OCI-M2 (cell line): Measurements from ENCODE around the gene ZCRB1.
"Not testable (repeated sequence)": the region's sequence is repeated elsewhere in the genome, so short reads cannot be mapped to it uniquely, and the experiment has no call there.

ENCODE experiments used
- DNase-seq: peaks from one replicate; lab custom pipeline; 2025; ENCODE audit not compliant: unreplicated experiment; lab: John Stamatoyannopoulos, UW

Gene ZCRB1

DNA sequence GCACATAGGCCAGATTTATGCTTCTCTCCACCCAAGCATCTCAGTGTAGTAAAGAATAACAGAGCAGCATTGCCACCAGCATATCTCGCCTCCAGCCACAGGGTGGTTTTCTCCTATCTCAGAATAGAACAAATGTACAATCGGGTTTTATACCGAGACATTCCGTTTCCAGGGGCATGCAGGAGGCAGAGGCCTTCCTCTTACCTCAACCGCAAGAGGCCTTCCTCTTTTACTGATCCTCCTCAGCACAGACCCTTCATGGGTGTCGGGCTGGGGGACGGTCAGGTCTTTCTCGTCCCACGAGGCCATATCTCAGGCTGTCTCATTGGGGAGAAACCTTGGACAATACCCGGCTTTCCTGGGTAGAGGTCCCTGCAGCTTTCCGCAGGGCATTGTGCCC lies 4.2 kb upstream of the ZCRB1 start:
- DNase-seq = not testable (repeated sequence)

GRCh38 chr12:42327227-42327590 lies 1.3 kb upstream of the ZCRB1 start:
- DNase-seq = no peak

- no peak for DNase-seq
Measured at GRCh38 chr12:42326541-42327226, 790 bp upstream of the ZCRB1 start.

DNA sequence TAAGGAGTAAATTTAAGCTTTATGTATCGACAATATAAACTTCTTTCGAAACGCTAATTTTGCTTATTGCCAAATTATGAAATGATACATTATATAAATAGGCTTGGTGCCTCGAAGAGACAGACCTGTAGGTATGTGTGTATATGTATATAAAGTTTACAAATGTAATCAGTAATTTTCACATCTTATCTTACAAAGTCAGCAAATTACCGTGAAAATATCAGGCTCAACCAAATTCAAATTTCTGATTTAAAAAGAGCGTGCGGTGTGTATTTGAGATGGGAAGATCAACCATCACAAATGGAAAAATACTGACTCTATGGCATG lies 605 bp downstream of the ZCRB1 start:
- no peak for DNase-seq

- no peak for DNase-seq
Measured at GRCh38 chr12:42323856-42324255, 2.0 kb downstream of the ZCRB1 start.

- no peak for DNase-seq
Measured at GRCh38 chr12:42322567-42322966, 3.3 kb downstream of the ZCRB1 start.

- DNase-seq = no peak
Measured at GRCh38 chr12:42320796-42321195, 5.1 kb downstream of the ZCRB1 start.

DNA sequence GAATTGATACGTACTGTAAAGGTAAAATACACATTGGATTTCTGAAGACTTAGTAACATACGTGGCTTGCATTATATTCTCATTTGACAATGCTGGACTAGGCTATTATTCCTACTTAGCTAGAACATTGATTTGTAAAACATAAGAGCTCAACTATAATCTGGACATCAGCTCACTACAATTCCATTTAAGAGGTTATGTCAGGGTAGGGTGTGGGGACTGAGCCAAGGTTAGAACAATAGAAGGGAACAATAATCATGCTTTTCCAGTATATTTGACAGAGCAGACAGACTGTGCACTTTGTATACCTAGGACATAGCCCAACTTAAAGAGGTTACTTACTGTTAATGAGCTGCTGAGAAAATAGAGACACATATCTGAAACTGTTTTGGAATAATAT lies 10.8 kb downstream of the ZCRB1 start:
- DNase-seq = no peak

DNA sequence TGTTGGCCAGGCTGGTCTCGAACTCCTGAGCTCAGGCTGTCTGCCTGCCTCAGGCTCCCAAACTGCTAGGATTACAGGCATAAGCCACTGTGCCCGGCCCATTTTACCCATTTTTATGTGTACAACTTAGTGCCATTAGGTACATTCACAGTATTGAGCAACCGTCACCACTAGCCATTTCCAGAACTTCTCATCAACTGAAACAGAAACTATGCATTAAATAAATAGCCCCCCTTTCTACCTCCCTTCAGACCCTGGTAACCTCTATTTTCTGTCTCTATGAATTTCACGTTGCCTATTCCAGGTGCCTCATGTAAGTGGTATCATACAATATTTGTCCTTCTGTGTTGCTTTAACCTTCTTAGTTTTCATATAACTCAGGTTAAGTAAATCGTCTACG lies 15.9 kb downstream of the ZCRB1 start:
- no peak for DNase-seq

- DNase-seq = no peak
Measured at GRCh38 chr12:42308390-42308789, 17.5 kb downstream of the ZCRB1 start.

DNA sequence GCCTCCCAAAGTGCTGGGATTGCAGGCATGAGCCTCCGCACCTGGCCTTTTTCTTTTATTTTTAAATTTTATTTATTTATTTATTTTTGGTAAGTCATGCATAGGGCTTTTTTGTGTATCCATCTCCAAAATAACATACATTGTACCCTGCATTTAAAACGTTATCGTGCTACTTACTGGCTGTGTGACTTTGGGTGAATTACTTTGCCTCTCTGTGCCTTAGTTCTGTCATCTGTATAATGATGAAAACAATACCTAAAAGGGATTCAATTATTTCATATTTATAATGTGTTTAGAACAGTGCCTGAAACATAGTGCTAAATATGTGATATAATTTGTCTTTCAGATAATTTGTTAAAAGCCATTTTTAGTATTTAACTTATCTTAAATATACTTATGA lies 19.6 kb downstream of the ZCRB1 start:
- no peak for DNase-seq

GRCh38 chr12:42299392-42300308 lies 26.2 kb downstream of the ZCRB1 start:
- no peak for DNase-seq

- no peak for DNase-seq
Measured at GRCh38 chr12:42298887-42299286, 27.0 kb downstream of the ZCRB1 start.

- no peak for DNase-seq
Measured at GRCh38 chr12:42296503-42297109, 29.3 kb downstream of the ZCRB1 start.

- DNase-seq = no peak
Measured at GRCh38 chr12:42291680-42292079, 34.2 kb downstream of the ZCRB1 start.

DNA sequence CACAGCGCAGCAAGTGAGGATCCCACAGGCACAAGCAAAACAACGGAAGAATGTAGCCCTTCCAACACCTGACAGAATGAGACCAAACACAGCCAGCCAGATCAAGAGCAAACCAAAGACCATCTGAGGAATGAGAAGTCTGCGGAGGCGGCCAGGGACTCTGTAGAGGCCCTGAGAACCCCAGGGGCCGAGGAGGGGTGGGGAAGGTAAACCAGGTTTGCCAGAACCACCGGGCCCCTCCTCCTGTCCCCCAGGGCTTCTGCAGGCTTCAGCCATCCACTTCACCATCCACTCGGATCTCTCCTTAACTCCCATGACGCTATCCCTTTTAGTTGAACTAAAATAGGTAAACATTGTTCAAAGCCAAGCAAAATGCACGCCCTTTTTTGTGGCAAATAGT lies 37.4 kb downstream of the ZCRB1 start:
- DNase-seq = no peak

DNA sequence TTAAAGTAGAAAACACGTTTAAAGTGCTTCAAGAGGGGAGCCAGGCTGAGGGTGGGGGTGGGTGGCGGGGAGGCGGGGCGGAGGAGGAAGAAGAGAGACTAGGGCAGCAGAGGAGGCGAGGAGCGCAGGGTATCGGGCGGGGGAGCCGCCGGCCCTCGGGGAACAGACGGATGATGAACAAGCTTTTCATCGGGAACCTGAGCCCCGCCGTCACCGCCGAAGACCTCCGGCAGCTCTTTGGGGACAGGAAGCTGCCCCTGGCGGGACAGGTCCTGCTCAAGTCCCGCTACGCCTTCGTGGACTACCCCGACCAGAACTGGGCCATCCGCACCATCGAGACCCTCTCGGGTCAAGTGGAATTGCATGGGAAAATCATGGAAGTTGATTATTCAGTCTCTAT lies 39.2 kb downstream of the ZCRB1 start:
- no peak for DNase-seq

- DNase-seq = no peak
Measured at GRCh38 chr12:42285431-42285830, 40.5 kb downstream of the ZCRB1 start.

DNA sequence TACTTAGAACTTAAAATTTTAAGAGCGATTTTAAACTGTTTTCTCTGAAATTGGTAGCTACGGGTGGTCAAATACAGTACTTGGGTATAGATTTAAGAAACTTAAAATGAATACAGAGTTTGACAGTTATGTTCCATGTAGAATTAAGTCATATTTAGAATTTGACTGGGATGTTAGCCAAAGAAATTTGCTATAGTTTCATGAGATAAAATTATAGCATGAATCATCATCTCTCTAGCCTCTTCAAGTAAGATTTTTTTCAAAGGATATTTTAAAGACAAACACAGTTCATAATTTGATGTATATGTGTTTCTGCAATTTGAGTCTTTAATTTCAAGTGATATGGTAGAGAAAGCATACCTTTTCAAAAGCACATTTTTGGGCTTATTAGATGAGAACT lies 41.0 kb downstream of the ZCRB1 start:
- DNase-seq = no peak

DNA sequence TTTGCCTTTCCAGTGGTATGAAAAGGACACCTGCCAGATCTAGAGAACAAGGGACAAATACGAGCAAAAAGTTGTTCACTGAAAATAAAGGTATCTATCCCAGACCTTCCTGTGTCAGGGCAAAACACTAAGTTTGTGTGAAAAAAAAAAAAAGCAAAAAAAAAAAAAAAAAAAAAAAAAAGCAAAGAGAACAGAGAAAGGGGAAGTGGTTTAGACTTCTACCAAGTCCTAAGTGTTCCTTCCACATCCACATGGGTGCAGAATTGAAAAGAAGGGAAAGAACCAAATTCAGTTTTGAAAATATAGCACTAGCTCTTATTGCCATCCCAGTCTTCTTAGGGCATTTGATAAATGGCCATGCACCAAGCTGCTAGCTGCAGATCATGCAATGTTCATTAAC lies 41.7 kb downstream of the ZCRB1 start:
- DNase-seq = no peak

GRCh38 chr12:42283739-42284138 lies 42.2 kb downstream of the ZCRB1 start:
- no peak for DNase-seq

DNA sequence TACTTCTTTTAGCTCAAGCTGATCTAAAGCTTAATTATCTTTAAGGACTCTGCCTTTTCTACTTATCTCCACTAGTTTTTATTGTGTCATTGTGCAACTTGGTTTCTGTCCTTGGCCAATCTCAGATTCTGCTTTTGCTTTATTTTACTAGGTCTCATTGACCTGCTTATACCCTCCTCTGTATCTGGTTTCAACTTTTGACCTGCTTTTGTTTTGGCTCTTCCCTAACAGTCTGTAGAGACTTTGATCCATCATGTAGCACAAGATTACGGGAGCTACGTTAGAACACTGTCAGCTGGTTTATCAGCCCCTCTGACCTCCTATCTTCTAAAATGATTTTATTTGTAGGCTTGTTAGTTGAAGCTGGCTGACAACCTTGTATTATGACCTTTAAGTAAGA lies 43.6 kb downstream of the ZCRB1 start:
- no peak for DNase-seq
